Stimulated activated naive CD4-positive, alpha-beta T cell (primary cell): ENCODE results near the gene ALPG.

Experiments
- DNase-seq, 6 experiments: peaks; one replicate each; lab custom pipeline; 2025; lab: John Stamatoyannopoulos, UW

Gene ALPG

DNA sequence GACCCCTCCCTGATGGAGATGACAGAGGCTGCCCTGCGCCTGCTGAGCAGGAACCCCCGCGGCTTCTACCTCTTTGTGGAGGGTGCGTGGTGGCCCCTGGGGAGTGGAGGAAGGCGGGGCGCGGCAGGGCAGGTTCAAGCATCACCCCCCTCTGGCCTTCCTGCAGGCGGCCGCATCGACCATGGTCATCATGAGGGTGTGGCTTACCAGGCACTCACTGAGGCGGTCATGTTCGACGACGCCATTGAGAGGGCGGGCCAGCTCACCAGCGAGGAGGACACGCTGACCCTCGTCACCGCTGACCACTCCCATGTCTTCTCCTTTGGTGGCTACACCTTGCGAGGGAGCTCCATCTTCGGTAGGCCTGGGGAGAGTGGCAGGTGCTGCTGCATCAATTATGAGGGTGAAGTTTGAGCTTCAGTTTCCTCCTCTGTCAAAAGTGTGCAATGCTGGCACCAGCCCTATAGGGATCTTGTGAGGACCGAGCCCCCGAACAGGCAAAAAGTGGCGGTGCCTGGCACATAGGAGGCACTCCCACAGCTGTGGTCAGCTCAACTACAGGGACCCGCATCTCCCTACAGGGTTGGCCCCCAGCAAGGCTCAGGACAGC, 51.5 kb downstream of the ALPG start:
- DNase-seq = no peak

DNA sequence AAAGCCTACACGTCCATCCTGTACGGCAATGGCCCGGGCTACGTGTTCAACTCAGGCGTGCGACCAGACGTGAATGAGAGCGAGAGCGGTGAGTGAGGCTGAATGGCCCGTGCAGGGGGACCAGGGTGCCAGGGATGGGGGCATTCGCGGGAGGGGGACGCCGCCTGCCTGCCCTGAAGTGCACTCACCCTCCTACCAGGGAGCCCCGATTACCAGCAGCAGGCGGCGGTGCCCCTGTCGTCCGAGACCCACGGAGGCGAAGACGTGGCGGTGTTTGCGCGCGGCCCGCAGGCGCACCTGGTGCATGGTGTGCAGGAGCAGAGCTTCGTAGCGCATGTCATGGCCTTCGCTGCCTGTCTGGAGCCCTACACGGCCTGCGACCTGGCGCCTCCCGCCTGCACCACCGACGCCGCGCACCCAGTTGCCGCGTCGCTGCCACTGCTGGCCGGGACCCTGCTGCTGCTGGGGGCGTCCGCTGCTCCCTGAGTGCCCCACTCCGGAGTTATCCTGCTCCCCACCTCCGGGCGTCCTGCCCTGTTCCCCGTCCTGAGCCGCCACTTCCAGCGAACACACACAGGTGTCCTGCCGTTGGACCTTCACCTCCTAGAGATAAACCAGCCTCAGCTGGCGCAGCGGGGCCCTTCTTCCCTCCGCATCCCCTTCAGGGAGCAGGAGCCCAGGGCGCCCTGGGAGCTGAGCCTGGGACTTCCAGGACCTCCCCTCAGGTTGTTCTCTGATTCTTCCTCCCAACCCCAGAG, 52.2 kb downstream of the ALPG start:
- no peak for DNase-seq

- DNase-seq = no peak
Observed at GRCh38 chr2:232459419-232460035, 52.9 kb downstream of the ALPG start.

DNA sequence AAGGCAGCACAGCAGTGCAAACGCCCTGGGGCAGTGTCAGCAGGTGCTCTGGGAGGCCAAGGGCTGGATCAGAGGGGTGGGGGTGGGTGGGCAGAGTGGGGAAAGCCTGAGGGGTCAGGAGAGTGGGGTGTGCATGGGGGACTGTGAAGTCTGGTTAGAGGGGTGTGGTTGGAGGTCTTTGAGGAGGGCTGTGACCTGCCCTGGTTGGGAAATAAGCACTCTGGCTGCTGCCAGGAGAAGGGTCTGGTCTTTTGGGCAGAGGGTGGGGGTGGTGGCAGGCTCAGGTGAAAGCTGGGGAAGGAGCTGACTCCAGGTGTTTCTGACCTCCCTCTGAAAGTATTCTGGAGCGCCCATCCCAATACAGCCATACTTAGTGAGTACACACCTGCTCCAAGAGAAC, 53.5 kb downstream of the ALPG start:
- no peak for DNase-seq
